DOHH2 (cell line): ENCODE measurements around the gene HTT-AS.

Experiments
- H3F3A ChIP-seq: fragments of 200-600 bp; sonication (generic), shearing (Covaris generic); 2 replicates; pipeline ENCODE4 v1.6.0; 2016; ENCODE audit warnings: antibody characterized with exemption, mild to moderate bottlenecking; ENCODE audit not compliant: control insufficient read depth, insufficient read depth
- H3K27ac ChIP-seq: fragments of 200-600 bp; sonication (generic); 2 replicates; pipeline ENCODE4 v1.5.1; 2014; ENCODE audit warnings: low read depth, mild to moderate bottlenecking, low read length, moderate library complexity
- H3K27me3 ChIP-seq: fragments of 200-600 bp; sonication (generic); 2 replicates; pipeline ENCODE4 v1.6.1; 2014; ENCODE audit warnings: mild to moderate bottlenecking, low read length, mixed read lengths; ENCODE audit not compliant: control insufficient read depth
- H3K36me3 ChIP-seq: fragments of 200-600 bp; sonication (generic); 2 replicates; pipeline ENCODE4 v1.6.1; 2014; ENCODE audit warnings: mild to moderate bottlenecking, low read length, moderate library complexity, mixed read lengths; ENCODE audit not compliant: control insufficient read depth
- H3K4me1 ChIP-seq: fragments of 200-600 bp; sonication (generic); 2 replicates; pipeline ENCODE4 v1.6.1; 2014; ENCODE audit warnings: mild to moderate bottlenecking, low read length, mixed read lengths; ENCODE audit not compliant: control insufficient read depth
- H3K4me2 ChIP-seq: fragments of 200-600 bp; sonication (generic); 2 replicates; pipeline ENCODE4 v1.6.0; 2014; ENCODE audit warnings: mild to moderate bottlenecking, low read length, moderate library complexity
- H3K4me3 ChIP-seq: fragments of 200-600 bp; sonication (generic); 2 replicates; pipeline ENCODE4 v1.5.1; 2014; ENCODE audit warnings: mild to moderate bottlenecking, low read length, mixed read lengths
- H3K79me2 ChIP-seq: fragments of 200-600 bp; sonication (generic); 2 replicates; pipeline ENCODE4 v1.6.1; 2014; ENCODE audit warnings: mild to moderate bottlenecking, low read length, mixed read lengths; ENCODE audit not compliant: control insufficient read depth
- H3K9me2 ChIP-seq: fragments of 200-600 bp; sonication (generic); replicated peaks from 2 replicates; pipeline ENCODE4 v1.6.1; 2014; ENCODE audit warnings: mild to moderate bottlenecking, low read length, mixed read lengths; ENCODE audit not compliant: control insufficient read depth
- H3K9me3 ChIP-seq: fragments of 200-600 bp; sonication (generic); 2 replicates; pipeline ENCODE4 v1.6.1; 2014; ENCODE audit warnings: antibody characterized with exemption, low read length, mixed read lengths; ENCODE audit not compliant: control insufficient read depth, insufficient read depth
- H4K20me1 ChIP-seq: fragments of 200-600 bp; sonication (generic); 2 replicates; pipeline ENCODE4 v1.6.0; 2014; ENCODE audit warnings: low read depth, mild to moderate bottlenecking, antibody characterized with exemption, low read length, moderate library complexity; ENCODE audit not compliant: control insufficient read depth, insufficient read depth
- EZH2phosphoT487 ChIP-seq: fragments of 200-600 bp; sonication (generic); IDR thresholded peaks from 2 replicates; pipeline ENCODE4 v1.6.1; 2017; ENCODE audit warnings: borderline replicate concordance, mild to moderate bottlenecking, antibody characterized with exemption, low read length, moderate library complexity, mixed read lengths
- TF ChIP-seq, protein P1 (sequence below): fragments of 200-600 bp; sonication (generic); IDR thresholded peaks from one replicate; pipeline ENCODE4 v1.5.1; 2014; ENCODE audit warnings: antibody characterized with exemption, mild to moderate bottlenecking, low read depth, low read length; ENCODE audit not compliant: poor library complexity, severe bottlenecking

HTT-AS gene

DNA sequence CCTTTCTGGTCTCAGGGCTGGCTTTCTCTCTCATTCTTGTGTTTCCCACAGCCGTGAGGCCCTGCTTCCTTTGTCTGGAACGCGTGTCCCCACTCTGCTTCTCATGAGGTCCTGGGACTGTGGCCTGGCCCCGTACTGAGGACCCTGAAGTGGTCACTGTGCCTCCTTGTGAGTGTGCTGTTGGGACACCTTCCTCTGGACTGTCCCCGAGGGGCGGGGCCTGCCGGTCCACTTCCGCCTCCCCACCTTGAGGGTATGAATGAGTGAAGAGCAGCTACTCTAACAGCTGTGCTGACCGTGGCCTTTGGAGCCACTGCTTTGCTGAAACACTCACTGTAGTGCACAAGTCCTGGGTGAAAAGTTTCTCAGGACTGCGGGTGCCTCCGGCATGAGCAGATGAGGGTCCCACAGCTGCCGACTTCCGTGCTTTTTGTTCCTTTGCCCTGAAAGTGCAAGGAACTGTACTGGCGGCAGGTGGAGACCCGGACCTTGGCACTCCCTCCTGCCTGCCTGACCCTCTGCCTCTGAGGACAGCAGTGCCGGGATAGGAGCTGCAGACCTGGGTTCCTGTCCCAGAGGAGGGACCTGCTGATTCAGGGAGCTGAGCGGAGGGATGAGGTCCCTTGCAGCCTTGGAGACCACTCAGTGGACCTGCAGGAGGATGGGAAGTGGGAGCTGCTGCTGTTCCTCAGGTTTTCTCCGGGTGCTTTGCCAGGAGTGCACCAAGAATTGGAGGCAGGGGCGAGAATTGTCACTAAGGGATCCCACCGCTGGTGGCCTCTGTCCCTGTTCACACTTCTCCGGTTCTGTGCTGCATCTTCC is 38.0 kb downstream of the HTT-AS start:
- H3K27ac ChIP-seq: no peak overlapping the region
- peaks cover 19% of the 10 kb centered on the region for H3K4me1 ChIP-seq
- no peaks in the 10 kb centered on the region for H3K79me2 ChIP-seq
- no peaks in the 10 kb centered on the region for H4K20me1 ChIP-seq
- no peaks in the 10 kb centered on the region for H3K9me2 ChIP-seq
- TF ChIP-seq, protein P1, sequence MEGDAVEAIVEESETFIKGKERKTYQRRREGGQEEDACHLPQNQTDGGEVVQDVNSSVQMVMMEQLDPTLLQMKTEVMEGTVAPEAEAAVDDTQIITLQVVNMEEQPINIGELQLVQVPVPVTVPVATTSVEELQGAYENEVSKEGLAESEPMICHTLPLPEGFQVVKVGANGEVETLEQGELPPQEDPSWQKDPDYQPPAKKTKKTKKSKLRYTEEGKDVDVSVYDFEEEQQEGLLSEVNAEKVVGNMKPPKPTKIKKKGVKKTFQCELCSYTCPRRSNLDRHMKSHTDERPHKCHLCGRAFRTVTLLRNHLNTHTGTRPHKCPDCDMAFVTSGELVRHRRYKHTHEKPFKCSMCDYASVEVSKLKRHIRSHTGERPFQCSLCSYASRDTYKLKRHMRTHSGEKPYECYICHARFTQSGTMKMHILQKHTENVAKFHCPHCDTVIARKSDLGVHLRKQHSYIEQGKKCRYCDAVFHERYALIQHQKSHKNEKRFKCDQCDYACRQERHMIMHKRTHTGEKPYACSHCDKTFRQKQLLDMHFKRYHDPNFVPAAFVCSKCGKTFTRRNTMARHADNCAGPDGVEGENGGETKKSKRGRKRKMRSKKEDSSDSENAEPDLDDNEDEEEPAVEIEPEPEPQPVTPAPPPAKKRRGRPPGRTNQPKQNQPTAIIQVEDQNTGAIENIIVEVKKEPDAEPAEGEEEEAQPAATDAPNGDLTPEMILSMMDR: no peak
- TF ChIP-seq EZH2phosphoT487: no peak
- H3K4me3 ChIP-seq: no peak overlapping the region
- no peak overlapping the region for H3K4me2 ChIP-seq
- no peaks in the 10 kb centered on the region for H3F3A ChIP-seq
- H3K36me3 ChIP-seq: no peaks in the 10 kb centered on the region
- peaks cover 61% of the 10 kb centered on the region for H3K27me3 ChIP-seq
- no peaks in the 10 kb centered on the region for H3K9me3 ChIP-seq

DNA sequence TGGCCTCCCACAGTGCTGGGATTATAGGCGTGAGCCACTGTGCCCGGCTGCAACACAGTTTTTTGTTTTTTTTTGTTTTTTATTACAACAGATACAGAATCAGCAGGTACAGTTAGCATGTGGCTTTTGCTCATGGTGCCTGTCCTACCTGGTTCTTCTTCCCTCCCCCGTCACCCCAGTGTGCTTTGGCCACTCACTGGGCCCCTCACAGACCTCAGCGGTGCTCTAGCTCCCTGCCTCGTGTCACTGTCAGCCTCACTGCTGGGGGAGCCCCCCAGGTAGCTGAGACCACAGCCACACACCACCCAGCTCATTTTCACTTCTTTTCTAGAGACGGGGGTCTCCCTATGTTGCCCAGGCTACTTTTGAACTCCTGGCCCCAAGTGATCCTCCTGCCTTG is 38.7 kb downstream of the HTT-AS start:
- no peak overlapping the region for H3K4me2 ChIP-seq
- TF ChIP-seq, protein P1: no peak
- TF ChIP-seq EZH2phosphoT487: no peak
- no peaks in the 10 kb centered on the region for H3K36me3 ChIP-seq
- H3K79me2 ChIP-seq: no peaks in the 10 kb centered on the region
- no peak overlapping the region for H3K4me3 ChIP-seq
- H3K27ac ChIP-seq: no peak overlapping the region
- no peaks in the 10 kb centered on the region for H4K20me1 ChIP-seq
- peaks cover 12% of the 10 kb centered on the region for H3K4me1 ChIP-seq
- peaks cover 54% of the 10 kb centered on the region for H3K27me3 ChIP-seq
- no peaks in the 10 kb centered on the region for H3K9me2 ChIP-seq
- H3F3A ChIP-seq: no peaks in the 10 kb centered on the region
- no peaks in the 10 kb centered on the region for H3K9me3 ChIP-seq

GRCh38 chr4:3035249-3035648 is 39.1 kb downstream of the HTT-AS start:
- no peak overlapping the region for H3K4me2 ChIP-seq
- no peaks in the 10 kb centered on the region for H3K9me2 ChIP-seq
- H3K4me3 ChIP-seq: no peak overlapping the region
- TF ChIP-seq, protein P1: no peak
- TF ChIP-seq EZH2phosphoT487: no peak
- no peaks in the 10 kb centered on the region for H3F3A ChIP-seq
- H3K9me3 ChIP-seq: no peaks in the 10 kb centered on the region
- no peaks in the 10 kb centered on the region for H4K20me1 ChIP-seq
- H3K79me2 ChIP-seq: no peaks in the 10 kb centered on the region
- peaks cover 51% of the 10 kb centered on the region for H3K27me3 ChIP-seq
- peaks cover 8% of the 10 kb centered on the region for H3K4me1 ChIP-seq
- no peak overlapping the region for H3K27ac ChIP-seq
- no peaks in the 10 kb centered on the region for H3K36me3 ChIP-seq
